Dermis microvascular lymphatic vessel endothelial cell (primary cell): ENCODE data around the gene TMEM91. TPM values are rescaled to one million over a fixed set of nuclear protein-coding genes. Genes with fewer than 3 reads are reported as not detected.

ENCODE experiments used
- DNase-seq, 2 donors: peaks; one replicate each; pipeline versions ENCODE4 v3.0.0 to v3.0.0-alpha.2; 2010; ENCODE audit warnings: low read depth in 2 of 2
- total RNA-seq: library from RNA; depleted of rRNA; stranded (reverse); fragments of >200 nt; gene quantifications from 2 replicates; pipeline ENCODE4 v1.2.1, GENCODE V29; 2014

TMEM91 gene
- total RNA-seq, 1 donor from 2014 or later: 3.9 TPM

DNA sequence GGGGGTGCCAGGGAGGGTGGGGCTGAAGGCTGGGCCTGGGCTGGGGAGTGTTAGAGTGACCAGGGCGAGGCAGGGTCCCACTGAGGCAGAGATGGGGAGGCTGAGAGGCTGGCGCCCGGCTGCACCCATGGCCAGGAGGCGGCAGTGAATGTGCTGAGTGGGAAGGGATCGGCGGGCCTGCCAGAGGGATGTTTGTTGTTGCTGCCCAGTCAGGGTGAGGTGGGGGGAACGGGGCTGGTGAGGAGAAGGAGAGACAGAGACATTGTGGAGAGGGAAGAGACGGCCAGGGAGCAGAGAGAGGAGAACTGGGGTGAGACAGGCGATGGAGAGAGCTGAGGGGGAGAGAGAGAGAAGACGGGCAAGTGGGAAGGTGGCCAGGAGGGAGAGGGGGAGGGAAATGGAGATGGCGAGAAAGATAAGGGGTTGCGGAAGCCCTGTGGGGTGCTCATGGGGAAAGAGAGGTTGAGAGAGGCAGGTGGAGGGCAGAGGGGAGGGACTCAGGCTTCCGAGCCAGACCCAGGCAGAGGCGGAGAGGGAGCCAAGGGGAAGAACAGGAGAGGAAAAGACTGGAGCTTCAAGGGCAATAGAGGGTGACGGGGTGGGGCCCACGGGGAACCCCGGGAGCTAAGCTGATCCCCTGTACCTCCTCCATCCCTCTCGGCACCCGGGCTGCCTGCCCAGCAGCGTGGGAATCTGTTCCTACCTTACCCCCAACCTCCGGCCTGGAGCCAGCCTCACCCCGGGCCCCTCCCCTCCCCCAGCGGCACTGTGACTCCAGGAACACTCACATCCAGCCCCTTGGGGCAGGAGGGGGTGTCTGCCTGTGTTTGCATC lies 51.5 kb downstream of the TMEM91 start:
- peak in 1 of 2 donors; percentile 31 for DNase-seq

DNA sequence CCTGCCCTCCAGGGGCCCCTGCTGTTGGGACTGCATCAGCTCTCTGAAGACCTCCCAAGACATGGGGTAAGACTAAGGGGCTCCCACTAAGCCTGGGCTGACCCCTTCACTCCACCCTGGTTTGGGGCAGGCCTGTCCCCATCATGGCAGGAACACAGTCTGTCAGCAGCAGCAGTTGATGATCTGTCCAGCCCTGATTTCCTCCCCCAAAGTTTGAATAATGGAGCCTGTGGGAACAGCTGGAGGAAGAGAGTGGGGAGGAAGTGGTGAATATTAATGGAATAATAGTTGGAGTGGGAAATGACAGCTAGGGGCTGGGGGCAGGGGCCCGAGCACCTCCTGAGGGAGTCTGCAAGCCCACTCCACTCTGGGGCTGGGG lies 52.1 kb downstream of the TMEM91 start:
- DNase-seq: peak in 1 of 2 donors; percentile 20

DNA sequence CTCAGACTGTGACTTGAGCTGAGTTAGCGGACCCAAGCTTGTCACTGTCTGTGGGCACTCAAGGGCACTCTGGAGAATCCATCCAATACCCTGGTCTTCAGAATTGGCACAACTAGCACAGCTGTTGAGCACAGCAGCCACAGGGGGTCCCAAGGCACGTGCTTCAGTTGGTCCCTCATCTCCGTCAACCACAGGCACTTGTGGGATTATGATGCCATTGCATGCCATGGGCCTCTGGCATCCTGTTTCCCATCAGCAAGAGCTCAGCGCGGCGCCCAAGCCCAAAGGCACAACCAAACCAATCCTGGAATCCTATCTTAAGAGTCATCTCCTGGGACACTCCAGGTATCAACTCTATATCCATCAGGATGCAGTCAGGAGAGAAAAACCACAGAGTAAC lies 54.6 kb downstream of the TMEM91 start:
- DNase-seq: no peak

DNA sequence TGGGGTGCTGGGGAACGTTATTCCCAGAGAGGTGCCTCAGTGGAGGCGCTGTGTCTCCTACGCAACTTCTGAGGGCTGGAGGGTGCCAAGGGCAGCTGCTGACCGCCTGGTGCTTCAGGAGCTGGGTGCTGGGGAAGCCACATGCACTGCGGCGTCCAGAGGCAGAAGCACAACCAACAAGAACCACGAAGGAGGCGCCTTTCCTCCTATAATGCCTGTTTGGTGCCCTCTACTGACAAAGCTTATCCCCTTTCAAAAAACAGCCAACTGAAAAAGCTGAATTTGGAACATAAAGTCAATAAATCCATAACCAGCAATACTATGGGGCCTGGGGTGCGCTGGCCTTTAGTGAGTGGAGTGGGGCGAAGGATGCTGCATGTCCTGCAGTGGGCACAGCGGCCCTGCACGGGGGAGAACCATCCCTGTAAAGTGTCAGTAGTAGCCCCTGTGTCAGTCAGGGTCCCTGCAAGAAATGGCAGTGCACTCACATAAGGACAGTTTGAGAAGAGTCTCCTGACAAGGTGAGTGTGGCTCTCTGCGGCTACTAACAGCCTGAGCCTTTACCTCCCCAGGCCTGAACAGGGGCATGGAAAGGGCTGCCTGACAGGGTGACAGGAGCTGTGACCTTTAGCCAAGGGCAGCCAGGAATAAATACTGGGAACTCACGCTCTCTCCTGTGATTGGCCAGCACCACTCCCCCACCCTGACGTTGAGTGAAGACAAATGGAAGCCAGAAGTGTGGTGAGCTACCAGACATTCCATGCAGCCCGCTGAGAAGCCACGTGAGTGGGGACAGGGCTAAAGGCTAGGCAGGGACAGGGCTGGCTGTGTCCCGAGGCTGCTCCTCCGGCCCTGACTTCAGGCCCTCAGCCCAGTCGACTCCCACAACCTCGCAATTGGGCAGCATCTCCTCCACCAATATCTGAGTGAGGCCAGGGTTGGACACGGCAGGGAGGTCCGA lies 55.4 kb downstream of the TMEM91 start:
- peak in 1 of 2 donors; percentile 67 for DNase-seq

DNA sequence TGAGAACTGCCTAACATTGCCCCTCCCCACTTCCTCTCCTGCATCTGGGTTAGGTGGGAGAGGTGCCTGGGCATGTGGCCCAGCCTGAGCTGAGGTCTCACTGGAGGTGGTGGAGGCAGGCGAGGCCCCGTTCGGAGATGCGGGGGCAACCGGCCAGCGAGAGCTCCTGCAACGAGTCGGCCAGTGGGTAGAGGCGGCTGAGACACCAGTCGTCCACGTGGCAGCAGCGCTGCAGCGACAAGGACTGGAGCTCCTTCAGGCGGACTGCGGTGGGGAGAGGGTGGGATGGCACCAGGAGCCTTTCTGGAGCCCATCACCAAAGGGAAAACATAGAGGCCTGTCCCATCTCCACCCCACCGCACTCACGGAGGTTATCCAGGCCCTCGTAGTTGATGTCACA lies 56.8 kb downstream of the TMEM91 start:
- no peak for DNase-seq

Other genes with a start within 250 kb of the TMEM91 start
- 0.38 and 0.39 TPM in 2 replicates for gene CYP2S1, start 183.3 kb upstream of the TMEM91 start, total RNA-seq
- 5.8 and 24.9 TPM in 2 replicates for gene AXL, start 157.3 kb upstream of the TMEM91 start, total RNA-seq
- 49.6 and 64.0 TPM in 2 replicates for gene HNRNPUL1, start 112.2 kb upstream of the TMEM91 start, total RNA-seq
- gene CCDC97, start 66.4 kb upstream of the TMEM91 start, total RNA-seq: 4.5 and 7.7 TPM in 2 replicates
- gene TGFB1, start 22.6 kb upstream of the TMEM91 start, total RNA-seq: 20.8 and 67.1 TPM in 2 replicates
- gene B9D2, start 12.4 kb upstream of the TMEM91 start, total RNA-seq: 5.9 and 6.7 TPM in 2 replicates
- gene EXOSC5, start 20.8 kb downstream of the TMEM91 start, total RNA-seq: 13.8 and 15.7 TPM in 2 replicates
- 35.8 and 49.2 TPM in 2 replicates for gene BCKDHA, start 21.3 kb downstream of the TMEM91 start, total RNA-seq
- 1.9 and 2.9 TPM in 2 replicates for gene B3GNT8, start 50.8 kb downstream of the TMEM91 start, total RNA-seq
- gene DMAC2, start 63.4 kb downstream of the TMEM91 start, total RNA-seq: 36.7 and 41.6 TPM in 2 replicates
- not detected in 2 replicates for gene ERICH4, start 66.6 kb downstream of the TMEM91 start, total RNA-seq
- 10.8 and 17.7 TPM in 2 replicates for gene CEACAM21, start 199.6 kb downstream of the TMEM91 start, total RNA-seq